ENCODE measurements around the gene RRAD. TPM values are rescaled to one million over a fixed set of nuclear protein-coding genes. Genes with fewer than 3 reads are reported as not detected.
"Not testable (repeated sequence)": the region's sequence is repeated elsewhere in the genome, so short reads cannot be mapped to it uniquely, and the experiment has no call there.

RRAD gene
- total RNA-seq, 2 donors from 2014 or later = 8.3 TPM; not detected in 1

DNA sequence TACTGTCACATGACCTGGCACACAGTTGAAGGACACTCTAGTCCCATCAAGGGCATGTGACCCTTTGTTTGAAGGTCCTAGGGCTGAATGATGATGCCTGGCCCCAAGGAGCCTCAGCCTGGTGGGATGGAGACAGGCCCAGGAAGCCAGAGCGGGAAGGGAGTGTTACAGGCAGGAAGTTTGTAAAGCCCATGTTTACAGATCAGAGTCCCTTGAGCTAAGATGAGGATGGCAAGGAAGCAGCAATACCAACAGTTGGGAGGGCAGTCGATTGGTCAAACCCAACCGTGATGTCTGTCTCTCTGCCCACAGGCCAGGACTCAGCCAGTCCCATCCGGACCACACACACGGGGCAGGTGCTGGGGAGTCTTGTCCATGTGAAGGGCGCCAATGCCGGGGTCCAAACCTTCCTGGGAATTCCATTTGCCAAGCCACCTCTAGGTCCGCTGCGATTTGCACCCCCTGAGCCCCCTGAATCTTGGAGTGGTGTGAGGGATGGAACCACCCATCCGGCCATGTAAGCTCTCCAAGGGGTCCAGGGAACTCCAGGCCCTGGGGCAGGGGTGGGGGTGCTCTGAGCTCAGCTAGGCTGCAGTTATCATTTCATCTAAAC is 12.5 kb upstream of the RRAD start:
- peaks cover 10 to 14% of the 10 kb centered on the region in 2 donors for H3K36me3 ChIP-seq (replicated peaks in 1 of 2; ENCODE audit: insufficient read depth in 1 of 2, low read depth in 2 of 2)

DNA sequence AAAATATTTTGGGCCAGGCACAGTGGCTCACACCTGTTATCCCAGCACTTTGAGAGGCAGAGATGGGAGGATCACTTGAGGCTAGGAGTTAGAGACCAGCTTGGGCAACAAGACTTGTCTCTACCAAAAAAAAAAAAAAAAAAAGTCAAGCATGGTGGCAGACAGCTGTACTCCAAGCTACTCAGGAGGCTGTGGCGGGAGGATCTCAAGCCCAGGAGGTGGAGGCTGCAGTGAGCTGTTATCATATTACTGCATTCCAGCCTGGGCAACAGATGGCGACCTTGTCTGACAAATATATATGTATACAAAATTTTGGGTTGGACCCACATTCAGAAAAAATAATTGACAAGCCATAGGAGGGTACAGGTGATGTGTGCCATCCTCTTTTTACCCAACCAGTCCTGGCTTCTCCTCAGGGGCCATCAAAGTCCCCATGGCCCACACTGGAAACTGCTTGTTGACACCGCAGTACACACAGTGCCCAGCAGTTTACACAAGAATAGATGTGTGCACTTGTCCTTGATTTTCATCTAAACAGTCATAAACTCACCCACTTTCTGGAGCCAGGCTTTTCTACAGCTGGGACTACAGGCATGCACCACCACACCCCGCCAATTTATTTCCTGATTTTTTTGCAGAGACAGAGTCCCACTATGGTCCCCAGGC is 11.7 kb upstream of the RRAD start:
- Histone ChIP-seq H3K4me3 (no peak overlapping the region), H3K36me3 (replicated peaks in 1 of 2; ENCODE audit: insufficient read depth in 1 of 2, low read depth in 2 of 2) (peaks cover 8% of the 10 kb centered on the region in 2 donors), H3K4me1 (peaks cover 45% of the 10 kb centered on the region), H3K27me3 (no peaks in the 10 kb centered on the region), H3K9me3 (no peaks in the 10 kb centered on the region), H3K27ac (no peak overlapping the region)
- WGBS, 2 donors = 83 to 89% methylated on average over 4 of the region's 4 CpGs
- intact Hi-C loops (cut with DNase I) = no loop called here
- TF ChIP-seq, protein P1, sequence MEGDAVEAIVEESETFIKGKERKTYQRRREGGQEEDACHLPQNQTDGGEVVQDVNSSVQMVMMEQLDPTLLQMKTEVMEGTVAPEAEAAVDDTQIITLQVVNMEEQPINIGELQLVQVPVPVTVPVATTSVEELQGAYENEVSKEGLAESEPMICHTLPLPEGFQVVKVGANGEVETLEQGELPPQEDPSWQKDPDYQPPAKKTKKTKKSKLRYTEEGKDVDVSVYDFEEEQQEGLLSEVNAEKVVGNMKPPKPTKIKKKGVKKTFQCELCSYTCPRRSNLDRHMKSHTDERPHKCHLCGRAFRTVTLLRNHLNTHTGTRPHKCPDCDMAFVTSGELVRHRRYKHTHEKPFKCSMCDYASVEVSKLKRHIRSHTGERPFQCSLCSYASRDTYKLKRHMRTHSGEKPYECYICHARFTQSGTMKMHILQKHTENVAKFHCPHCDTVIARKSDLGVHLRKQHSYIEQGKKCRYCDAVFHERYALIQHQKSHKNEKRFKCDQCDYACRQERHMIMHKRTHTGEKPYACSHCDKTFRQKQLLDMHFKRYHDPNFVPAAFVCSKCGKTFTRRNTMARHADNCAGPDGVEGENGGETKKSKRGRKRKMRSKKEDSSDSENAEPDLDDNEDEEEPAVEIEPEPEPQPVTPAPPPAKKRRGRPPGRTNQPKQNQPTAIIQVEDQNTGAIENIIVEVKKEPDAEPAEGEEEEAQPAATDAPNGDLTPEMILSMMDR (IDR thresholded peaks at IDR 0.05) = no peak
- no peak for TF ChIP-seq POLR2A (IDR thresholded peaks at IDR 0.05)
- DNase-seq = no peak
- ATAC-seq = no peak

More for the DNA sequence above, 12.5 kb upstream of the RRAD start:
- Histone ChIP-seq H3K4me1 (peaks cover 38% of the 10 kb centered on the region), H3K27ac (no peak overlapping the region), H3K27me3 (no peaks in the 10 kb centered on the region), H3K9me3 (no peaks in the 10 kb centered on the region), H3K4me3 (no peak overlapping the region)
- intact Hi-C loops (cut with DNase I) = no loop called here
- no peak for TF ChIP-seq POLR2A (IDR thresholded peaks at IDR 0.05)
- TF ChIP-seq, protein P1 (IDR thresholded peaks at IDR 0.05) = no peak
- no peak for DNase-seq
- no peak for ATAC-seq
- WGBS, 2 donors = 88 to 100% methylated on average over 1 to 10 of the region's 10 CpGs

DNA sequence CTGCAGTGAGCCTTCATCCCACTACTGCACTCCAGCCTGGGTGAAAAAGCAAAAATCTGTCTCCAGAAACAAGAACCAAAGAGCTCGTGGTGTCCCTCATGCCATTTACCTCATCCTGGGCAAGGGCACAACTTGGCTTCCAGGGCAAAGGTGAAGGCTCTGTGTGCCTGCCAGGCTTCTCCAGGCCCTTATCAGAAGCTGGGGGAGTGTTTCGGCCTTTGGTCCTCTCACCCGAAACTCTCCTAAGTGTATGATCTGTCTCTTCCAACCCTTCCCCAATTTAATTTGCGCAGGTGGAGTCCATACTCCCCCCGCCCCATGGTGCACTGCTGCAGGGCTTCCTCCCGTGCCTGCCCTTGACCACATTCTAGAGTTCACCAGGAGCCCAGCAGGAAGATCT is 11.1 kb upstream of the RRAD start:
- intact Hi-C loops (cut with DNase I) = no loop called here
- DNase-seq (peak in 1 of 4 donors; percentile 21), ATAC-seq (no peak)
- no peaks in the 10 kb centered on the region for H3K9me3 ChIP-seq
- no peak overlapping the region for H3K27ac ChIP-seq
- H3K4me3 ChIP-seq = no peak overlapping the region
- no peaks in the 10 kb centered on the region for H3K27me3 ChIP-seq
- peaks cover 45% of the 10 kb centered on the region for H3K4me1 ChIP-seq
- TF ChIP-seq, protein P1 (IDR thresholded peaks at IDR 0.05) = no peak
- 53 to 61% methylated on average over 6 of the region's 6 CpGs for WGBS, 2 donors
- peaks cover 2 to 5% of the 10 kb centered on the region in 2 donors for H3K36me3 ChIP-seq (replicated peaks in 1 of 2; ENCODE audit: insufficient read depth in 1 of 2, low read depth in 2 of 2)

DNA sequence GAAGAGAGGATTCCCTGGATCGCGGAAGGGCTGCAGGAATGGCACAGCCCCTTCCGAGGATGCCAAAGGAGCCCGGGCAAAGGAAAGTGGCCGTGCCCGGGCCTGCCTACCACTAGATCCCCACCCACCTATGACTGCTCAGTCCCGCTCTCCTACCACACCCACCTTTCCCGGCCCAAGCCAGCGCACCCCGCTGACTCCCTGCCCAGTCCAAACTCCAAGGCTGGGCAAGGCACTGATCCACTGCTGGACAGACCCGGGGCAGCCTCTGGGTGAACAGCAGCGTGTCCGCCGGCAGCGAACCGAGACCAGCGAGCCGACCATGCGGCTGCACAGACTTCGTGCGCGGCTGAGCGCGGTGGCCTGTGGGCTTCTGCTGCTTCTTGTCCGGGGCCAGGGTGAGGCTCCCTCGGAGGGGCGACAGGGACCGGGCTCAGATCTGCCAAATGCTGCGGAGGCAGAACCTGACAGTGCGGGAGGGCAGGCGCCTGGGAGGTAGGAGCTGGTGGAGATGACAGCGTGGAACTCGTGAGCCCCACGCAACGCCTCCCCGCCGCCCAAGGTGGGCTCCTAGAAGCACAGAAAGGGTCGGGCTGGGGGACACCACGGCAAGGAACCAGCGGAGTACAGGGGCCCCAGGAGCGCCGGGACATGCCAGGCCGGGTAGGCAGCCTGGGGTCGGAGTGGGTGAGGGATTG is 10.1 kb upstream of the RRAD start, which contains the start of gene CES2:
CES2 (plus strand) TSS at position 203 of the 698 bp plus-strand sequence; CDS start at position 323, 120 bp downstream.
- peak; percentile 67 for ATAC-seq
- WGBS, 2 donors = 28 to 43% methylated on average over 14 to 40 of the region's 44 CpGs
- peaks cover 45% of the 10 kb centered on the region for H3K4me1 ChIP-seq
- no peaks in the 10 kb centered on the region for H3K9me3 ChIP-seq
- intact Hi-C loops (cut with DNase I) = no loop called here
- no peaks in the 10 kb centered on the region for H3K36me3 ChIP-seq (replicated peaks in 1 of 2; ENCODE audit: insufficient read depth in 1 of 2, low read depth in 2 of 2)
- peak within 1 kb of the TSS; percentile 81 to 100 for H3K4me3 ChIP-seq
- H3K27ac ChIP-seq = peak within 1 kb of the TSS; percentile 91 to 92 (median 92)
- peak; percentile 74 to 82 (median 80) for DNase-seq
- TF ChIP-seq, protein P1 (IDR thresholded peaks at IDR 0.05) = no peak
- TF ChIP-seq POLR2A (IDR thresholded peaks at IDR 0.05) = peak; percentile 24 to 45 (median 36)
- H3K27me3 ChIP-seq = no peaks in the 10 kb centered on the region

DNA sequence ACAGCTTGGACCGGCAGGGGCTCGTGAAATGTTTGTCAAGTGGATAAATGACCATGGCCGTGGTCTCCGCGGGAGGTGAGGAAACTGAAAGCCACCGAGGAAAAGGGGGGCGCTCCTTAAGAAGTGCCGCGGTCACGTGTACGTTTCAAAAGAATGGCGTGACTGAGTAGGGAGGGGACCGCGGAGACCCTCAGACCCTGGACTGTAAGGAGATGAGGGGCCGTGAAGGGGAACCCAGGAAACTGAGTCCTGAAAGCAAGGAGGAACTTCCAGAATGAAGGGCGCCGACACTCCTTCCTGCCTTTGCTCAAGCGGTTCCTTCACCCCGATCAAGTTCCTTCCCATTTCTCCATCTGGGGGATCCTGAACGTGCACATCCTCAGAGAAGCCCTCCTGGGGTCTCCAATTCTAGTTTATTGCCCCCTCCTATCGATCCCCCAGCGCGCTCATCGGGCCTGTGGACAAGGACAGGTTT is 9.5 kb upstream of the RRAD start:
- DNase-seq; intact Hi-C loops (cut with DNase I): not testable (repeated sequence)
- WGBS, 2 donors = 0% methylated on average over 9 to 24 of the region's 24 CpGs

More for the DNA sequence above, 9.5 kb upstream of the RRAD start:
- peak overlapping the region; percentile 91 to 92 (median 92) for H3K27ac ChIP-seq
- peak; percentile 2 for ATAC-seq
- H3K4me1 ChIP-seq = peaks cover 45% of the 10 kb centered on the region
- not testable (repeated sequence) for H3K36me3 ChIP-seq (replicated peaks in 1 of 2; ENCODE audit: insufficient read depth in 1 of 2, low read depth in 2 of 2); H3K27me3 ChIP-seq; H3K9me3 ChIP-seq
- H3K4me3 ChIP-seq = peak overlapping the region; percentile 81 to 100

Data from body of pancreas (tissue), 4 donors.